Measurements from ENCODE around the gene CAPN11.
"Not testable (repeated sequence)": the region's sequence is repeated elsewhere in the genome, so short reads cannot be mapped to it uniquely, and the experiment has no call there.

The CAPN11 gene

DNA sequence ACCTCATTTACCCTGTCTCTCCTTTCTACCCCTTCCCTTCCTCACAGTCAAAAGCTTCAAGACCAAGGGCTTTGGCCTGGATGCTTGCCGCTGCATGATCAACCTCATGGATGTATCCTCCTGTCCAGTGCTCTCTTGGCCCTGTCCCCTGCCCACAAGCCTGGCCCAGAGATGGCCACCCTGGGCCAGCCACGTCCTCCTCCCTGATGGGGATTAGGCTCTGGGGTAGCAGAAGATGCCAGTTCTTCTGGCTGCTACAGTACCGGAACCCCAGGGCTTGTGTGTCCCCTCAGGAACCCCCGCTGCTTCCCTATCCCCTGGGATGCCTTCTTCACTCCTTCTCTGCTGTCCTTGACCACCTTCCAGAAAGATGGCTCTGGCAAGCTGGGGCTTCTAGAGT is 22.3 kb downstream of the CAPN11 start:
- H3K4me1 ChIP-seq (ENCODE audit: control insufficient read depth, insufficient read depth, low read length) = no peaks in the 10 kb centered on the region
- H3K27me3 ChIP-seq (ENCODE audit: control insufficient read depth, insufficient read depth, low read length) = no peaks in the 10 kb centered on the region

GRCh38 chr6:44181784-44182183 is 23.2 kb downstream of the CAPN11 start:
- not testable (repeated sequence) for H3K36me3 ChIP-seq (ENCODE audit: control insufficient read depth, insufficient read depth, low read length); H3K4me3 ChIP-seq (ENCODE audit: low read length); H3K4me1 ChIP-seq (ENCODE audit: control insufficient read depth, insufficient read depth, low read length); H3K27ac ChIP-seq (ENCODE audit: low read depth, low read length); H3K9ac ChIP-seq (ENCODE audit: low read length); H3K27me3 ChIP-seq (ENCODE audit: control insufficient read depth, insufficient read depth, low read length)

More for the DNA sequence above, 22.3 kb downstream of the CAPN11 start:
- Histone ChIP-seq H3K36me3 (ENCODE audit: control insufficient read depth, insufficient read depth, low read length) (no peaks in the 10 kb centered on the region), H3K27ac (ENCODE audit: low read depth, low read length) (no peak overlapping the region), H3K9ac (ENCODE audit: low read length) (no peak overlapping the region), H3K4me3 (ENCODE audit: low read length) (no peak overlapping the region)

- Histone ChIP-seq H3K4me3 (ENCODE audit: low read length) (no peak overlapping the region), H3K36me3 (ENCODE audit: control insufficient read depth, insufficient read depth, low read length) (no peaks in the 10 kb centered on the region), H3K9ac (ENCODE audit: low read length) (no peak overlapping the region), H3K4me1 (ENCODE audit: control insufficient read depth, insufficient read depth, low read length) (no peaks in the 10 kb centered on the region), H3K27me3 (ENCODE audit: control insufficient read depth, insufficient read depth, low read length) (no peaks in the 10 kb centered on the region), H3K27ac (ENCODE audit: low read depth, low read length) (no peak overlapping the region)
Measured at GRCh38 chr6:44182911-44183390, 24.3 kb downstream of the CAPN11 start.

DNA sequence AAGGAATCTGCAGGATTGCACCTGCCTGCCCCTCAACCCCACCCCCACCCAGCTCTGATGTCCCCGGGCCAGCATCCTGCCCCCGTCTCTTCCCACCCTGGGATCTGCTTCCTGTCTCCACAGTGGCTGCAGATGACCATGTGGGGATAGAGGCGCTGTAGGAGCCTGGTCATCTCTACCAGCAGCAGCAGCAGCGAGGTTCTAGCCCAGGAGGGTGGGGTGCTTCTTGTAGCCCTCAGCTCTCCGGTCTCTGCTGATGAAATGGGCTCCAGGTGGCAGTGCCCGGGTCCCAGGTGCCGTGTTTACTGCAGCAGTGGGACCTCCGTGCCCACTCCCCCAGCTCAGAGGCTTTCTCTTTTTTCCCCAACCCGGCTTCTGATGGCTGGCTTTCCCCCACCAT is 25.2 kb downstream of the CAPN11 start:
- Histone ChIP-seq H3K4me3 (ENCODE audit: low read length) (no peak overlapping the region), H3K27ac (ENCODE audit: low read depth, low read length) (no peak overlapping the region), H3K36me3 (ENCODE audit: control insufficient read depth, insufficient read depth, low read length) (no peaks in the 10 kb centered on the region), H3K9ac (ENCODE audit: low read length) (no peak overlapping the region), H3K27me3 (ENCODE audit: control insufficient read depth, insufficient read depth, low read length) (no peaks in the 10 kb centered on the region), H3K4me1 (ENCODE audit: control insufficient read depth, insufficient read depth, low read length) (no peaks in the 10 kb centered on the region)

DNA sequence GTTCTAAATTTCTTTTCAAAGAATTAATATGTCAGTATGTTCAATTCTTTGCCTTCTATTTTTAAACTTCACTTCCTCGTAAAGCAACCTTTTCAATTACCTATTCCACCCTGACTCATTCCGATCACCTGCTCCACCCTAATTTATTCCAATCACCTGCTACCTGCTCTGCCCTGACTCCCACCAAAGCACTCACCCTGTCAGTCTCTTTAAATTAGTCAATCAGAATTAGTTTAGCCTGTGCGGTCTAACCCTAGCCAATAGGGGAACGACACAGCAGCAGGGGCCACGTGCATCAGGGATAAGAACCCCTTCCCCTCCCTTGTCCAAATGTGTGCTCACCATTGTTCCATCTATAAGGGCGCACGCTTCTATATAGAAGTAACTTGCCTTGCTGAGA is 26.7 kb downstream of the CAPN11 start:
- not testable (repeated sequence) for H3K4me1 ChIP-seq (ENCODE audit: control insufficient read depth, insufficient read depth, low read length); H3K27me3 ChIP-seq (ENCODE audit: control insufficient read depth, insufficient read depth, low read length); H3K36me3 ChIP-seq (ENCODE audit: control insufficient read depth, insufficient read depth, low read length); H3K9ac ChIP-seq (ENCODE audit: low read length); H3K27ac ChIP-seq (ENCODE audit: low read depth, low read length); H3K4me3 ChIP-seq (ENCODE audit: low read length)

DNA sequence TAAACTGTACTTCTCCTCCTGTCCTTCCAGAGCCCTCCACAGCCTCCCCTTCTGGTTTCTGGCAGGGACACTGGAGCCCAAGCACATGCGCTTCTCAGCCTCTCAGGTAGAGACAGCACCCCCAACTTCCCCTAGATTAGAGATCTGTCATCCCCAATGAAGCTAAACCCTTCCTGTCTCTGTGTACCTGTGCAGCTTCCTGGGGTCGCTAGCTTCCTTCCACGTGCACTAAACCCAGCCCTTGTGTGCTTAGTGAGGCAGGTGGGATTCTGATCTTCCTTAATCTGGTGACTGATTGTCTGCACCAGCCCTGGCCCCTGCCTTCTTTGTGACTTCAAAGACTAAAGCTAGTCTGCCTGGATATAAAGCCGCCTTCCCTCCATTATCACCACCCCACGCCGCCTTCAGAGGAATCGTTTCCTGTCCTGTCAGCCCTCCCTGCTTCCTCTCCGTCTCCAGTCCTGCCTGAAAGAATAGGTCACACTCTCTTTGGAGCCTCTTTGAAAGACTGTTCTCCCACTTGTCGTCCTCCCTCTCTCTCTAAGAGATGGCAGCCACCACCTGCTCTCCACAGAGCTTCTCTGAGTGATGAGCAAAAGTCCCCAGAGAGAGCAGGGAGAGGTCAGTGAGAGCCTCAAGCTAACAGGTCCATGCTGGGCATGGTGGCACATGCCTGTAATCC is 27.5 kb downstream of the CAPN11 start:
- H3K36me3 ChIP-seq (ENCODE audit: control insufficient read depth, insufficient read depth, low read length) = no peaks in the 10 kb centered on the region
- H3K4me3 ChIP-seq (ENCODE audit: low read length) = no peak overlapping the region
- H3K4me1 ChIP-seq (ENCODE audit: control insufficient read depth, insufficient read depth, low read length) = no peaks in the 10 kb centered on the region
- H3K27me3 ChIP-seq (ENCODE audit: control insufficient read depth, insufficient read depth, low read length) = no peaks in the 10 kb centered on the region
- no peak overlapping the region for H3K27ac ChIP-seq (ENCODE audit: low read depth, low read length)
- H3K9ac ChIP-seq (ENCODE audit: low read length) = no peak overlapping the region

DNA sequence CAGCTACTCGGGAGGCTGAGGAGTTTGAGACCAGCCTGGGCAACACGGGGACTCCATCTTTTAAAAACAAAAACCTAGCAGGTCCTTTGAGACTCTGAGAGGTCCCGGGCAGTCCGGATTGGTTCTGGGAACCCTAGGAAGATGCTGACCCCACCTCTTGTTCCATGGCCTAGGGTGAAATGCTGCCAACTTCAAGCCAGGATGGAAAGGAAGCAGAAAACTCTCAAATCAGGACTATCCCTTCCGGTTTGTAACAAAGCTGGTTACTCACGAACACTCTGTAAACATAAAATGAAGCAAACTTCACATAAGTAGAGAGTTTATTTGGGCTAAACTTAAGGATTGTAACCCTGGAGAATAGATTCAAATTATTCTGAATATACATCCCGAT is 28.0 kb downstream of the CAPN11 start:
- Histone ChIP-seq H3K27ac (ENCODE audit: low read depth, low read length) (no peak overlapping the region), H3K4me3 (ENCODE audit: low read length) (no peak overlapping the region), H3K9ac (ENCODE audit: low read length) (no peak overlapping the region)

GRCh38 chr6:44188819-44189218 is 30.2 kb downstream of the CAPN11 start:
- no peaks in the 10 kb centered on the region for H3K4me1 ChIP-seq (ENCODE audit: control insufficient read depth, insufficient read depth, low read length)
- no peak overlapping the region for H3K27ac ChIP-seq (ENCODE audit: low read depth, low read length)
- H3K27me3 ChIP-seq (ENCODE audit: control insufficient read depth, insufficient read depth, low read length) = no peaks in the 10 kb centered on the region
- no peak overlapping the region for H3K9ac ChIP-seq (ENCODE audit: low read length)
- H3K36me3 ChIP-seq (ENCODE audit: control insufficient read depth, insufficient read depth, low read length) = no peaks in the 10 kb centered on the region
- no peak overlapping the region for H3K4me3 ChIP-seq (ENCODE audit: low read length)

More for the DNA sequence above, 28.0 kb downstream of the CAPN11 start:
- H3K36me3 ChIP-seq (ENCODE audit: control insufficient read depth, insufficient read depth, low read length) = no peaks in the 10 kb centered on the region
- H3K27me3 ChIP-seq (ENCODE audit: control insufficient read depth, insufficient read depth, low read length) = no peaks in the 10 kb centered on the region
- H3K4me1 ChIP-seq (ENCODE audit: control insufficient read depth, insufficient read depth, low read length) = no peaks in the 10 kb centered on the region

- H3K9ac ChIP-seq (ENCODE audit: low read length) = no peak overlapping the region
- H3K4me1 ChIP-seq (ENCODE audit: control insufficient read depth, insufficient read depth, low read length) = no peaks in the 10 kb centered on the region
- no peak overlapping the region for H3K27ac ChIP-seq (ENCODE audit: low read depth, low read length)
- no peak overlapping the region for H3K4me3 ChIP-seq (ENCODE audit: low read length)
- no peaks in the 10 kb centered on the region for H3K36me3 ChIP-seq (ENCODE audit: control insufficient read depth, insufficient read depth, low read length)
- no peaks in the 10 kb centered on the region for H3K27me3 ChIP-seq (ENCODE audit: control insufficient read depth, insufficient read depth, low read length)
Measured at GRCh38 chr6:44189257-44189656, 30.6 kb downstream of the CAPN11 start.

- Histone ChIP-seq H3K27ac (ENCODE audit: low read depth, low read length) (no peak overlapping the region), H3K4me3 (ENCODE audit: low read length) (no peak overlapping the region), H3K27me3 (ENCODE audit: control insufficient read depth, insufficient read depth, low read length) (no peaks in the 10 kb centered on the region), H3K9ac (ENCODE audit: low read length) (no peak overlapping the region), H3K36me3 (ENCODE audit: control insufficient read depth, insufficient read depth, low read length) (no peaks in the 10 kb centered on the region), H3K4me1 (ENCODE audit: control insufficient read depth, insufficient read depth, low read length) (no peaks in the 10 kb centered on the region)
Measured at GRCh38 chr6:44190715-44191114, 32.1 kb downstream of the CAPN11 start.

- Histone ChIP-seq H3K36me3 (ENCODE audit: control insufficient read depth, insufficient read depth, low read length) (no peaks in the 10 kb centered on the region), H3K4me1 (ENCODE audit: control insufficient read depth, insufficient read depth, low read length) (no peaks in the 10 kb centered on the region), H3K4me3 (ENCODE audit: low read length) (no peak overlapping the region), H3K27ac (ENCODE audit: low read depth, low read length) (no peak overlapping the region), H3K27me3 (ENCODE audit: control insufficient read depth, insufficient read depth, low read length) (no peaks in the 10 kb centered on the region), H3K9ac (ENCODE audit: low read length) (no peak overlapping the region)
Measured at GRCh38 chr6:44192428-44193041, 33.9 kb downstream of the CAPN11 start.

- no peak overlapping the region for H3K27ac ChIP-seq (ENCODE audit: low read depth, low read length)
- no peaks in the 10 kb centered on the region for H3K4me1 ChIP-seq (ENCODE audit: control insufficient read depth, insufficient read depth, low read length)
- H3K27me3 ChIP-seq (ENCODE audit: control insufficient read depth, insufficient read depth, low read length) = no peaks in the 10 kb centered on the region
- no peak overlapping the region for H3K9ac ChIP-seq (ENCODE audit: low read length)
- H3K36me3 ChIP-seq (ENCODE audit: control insufficient read depth, insufficient read depth, low read length) = no peaks in the 10 kb centered on the region
- no peak overlapping the region for H3K4me3 ChIP-seq (ENCODE audit: low read length)
Measured at GRCh38 chr6:44193307-44193910, 34.8 kb downstream of the CAPN11 start.

DNA sequence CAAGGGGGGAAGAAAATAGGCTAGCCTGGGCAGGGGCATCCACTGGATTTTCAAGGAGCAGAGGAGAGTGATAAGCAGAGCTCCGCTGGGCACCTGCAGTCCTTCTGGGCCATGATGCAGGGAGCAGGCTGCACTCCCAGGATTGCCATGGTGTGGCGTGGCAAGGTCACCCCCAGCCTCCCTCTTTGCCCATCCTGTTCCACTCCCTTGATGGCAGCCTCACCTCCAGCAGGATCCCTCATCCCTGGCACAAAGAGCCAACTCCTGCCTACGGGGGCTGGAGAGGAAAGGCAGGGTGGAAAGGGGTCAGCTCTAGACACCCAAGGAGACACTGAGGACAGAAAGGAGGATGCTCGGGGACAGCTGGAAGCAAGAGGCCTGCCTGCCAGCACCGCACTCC is 35.7 kb downstream of the CAPN11 start:
- H3K9ac ChIP-seq (ENCODE audit: low read length) = no peak overlapping the region
- no peak overlapping the region for H3K27ac ChIP-seq (ENCODE audit: low read depth, low read length)
- no peaks in the 10 kb centered on the region for H3K36me3 ChIP-seq (ENCODE audit: control insufficient read depth, insufficient read depth, low read length)
- H3K4me3 ChIP-seq (ENCODE audit: low read length) = no peak overlapping the region
- H3K4me1 ChIP-seq (ENCODE audit: control insufficient read depth, insufficient read depth, low read length) = no peaks in the 10 kb centered on the region
- H3K27me3 ChIP-seq (ENCODE audit: control insufficient read depth, insufficient read depth, low read length) = no peaks in the 10 kb centered on the region
